Measurements from ENCODE around the gene DOCK3.
"Not testable (repeated sequence)": the region's sequence is repeated elsewhere in the genome, so short reads cannot be mapped to it uniquely, and the experiment has no call there.

The DOCK3 gene

GRCh38 chr3:51375571-51375970 lies 700.8 kb downstream of the DOCK3 start:
- no peak for DNase-seq

DNA sequence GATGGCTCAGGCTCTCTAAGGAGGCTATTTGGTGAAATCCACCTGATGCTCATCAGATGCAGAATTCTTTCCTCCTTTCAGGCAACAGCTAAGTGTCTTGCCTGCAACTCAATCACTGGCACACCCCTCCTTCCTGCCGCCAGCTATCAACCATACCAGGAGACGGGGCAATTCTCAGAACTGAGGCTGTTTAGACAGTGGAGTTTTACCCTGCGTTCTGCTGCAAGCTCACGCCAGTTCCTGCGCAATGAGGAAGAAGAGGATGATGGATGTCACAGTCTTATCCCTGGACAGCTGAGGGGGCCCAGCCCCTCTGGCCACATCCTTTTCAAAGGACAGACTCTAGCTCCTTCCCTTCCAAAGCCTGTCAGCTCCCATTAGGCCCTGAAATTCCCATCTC lies 703.3 kb downstream of the DOCK3 start:
- no peak for DNase-seq

GRCh38 chr3:51378726-51379125 lies 704.0 kb downstream of the DOCK3 start:
- DNase-seq = no peak

DNA sequence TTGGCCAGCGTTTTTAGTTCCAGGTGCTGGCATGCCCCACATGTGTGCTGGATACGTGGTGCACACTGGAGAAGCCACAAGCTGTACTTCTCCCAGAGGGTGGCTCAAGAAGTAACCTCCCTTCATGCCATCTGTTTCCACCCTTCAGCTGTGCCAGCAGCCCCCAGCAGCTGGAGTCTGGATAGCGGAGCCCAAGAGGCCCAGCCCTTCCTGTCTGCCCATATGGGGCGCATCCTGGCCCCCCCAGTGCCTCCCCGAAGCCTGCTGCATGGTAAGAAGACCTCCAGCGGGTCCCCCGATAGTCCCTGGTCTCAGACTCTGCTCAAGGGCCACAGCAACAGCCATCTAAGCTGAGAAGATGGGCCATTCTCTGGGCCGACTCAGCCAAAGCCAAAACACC lies 704.6 kb downstream of the DOCK3 start:
- DNase-seq = no peak

DNA sequence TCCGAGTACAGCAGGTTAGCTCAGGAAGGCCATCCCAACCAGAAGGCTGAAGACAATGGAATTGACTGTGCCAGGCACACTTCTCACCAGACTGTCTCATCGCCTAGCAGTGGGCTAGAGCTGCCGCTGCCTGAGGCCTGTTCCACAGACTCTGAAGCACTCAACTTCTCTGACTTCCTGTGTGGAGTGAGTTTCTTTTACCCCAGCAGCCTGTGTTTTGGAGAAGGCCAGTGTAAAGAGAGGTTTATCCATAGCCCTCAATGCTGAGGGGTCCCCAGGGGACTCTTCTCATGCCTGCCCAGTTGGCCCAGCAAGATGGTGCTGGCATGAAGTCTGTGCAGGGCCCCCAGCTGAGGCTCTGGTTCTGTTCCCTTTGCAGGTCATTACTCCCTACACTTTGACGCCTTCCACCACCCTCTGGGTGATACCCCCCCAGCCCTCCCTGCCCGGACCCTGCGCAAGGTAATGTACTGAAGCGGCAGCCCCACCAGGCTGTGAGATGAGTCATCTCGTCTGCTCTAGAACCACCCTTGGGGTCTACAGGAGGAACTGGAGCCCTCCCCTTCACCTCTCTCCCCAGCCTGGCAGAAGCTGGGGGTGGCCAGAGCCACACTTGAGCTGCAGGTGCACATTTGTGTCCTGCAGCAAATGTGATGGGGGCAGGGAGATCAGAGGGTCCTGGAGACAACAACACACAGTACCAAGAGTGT lies 705.2 kb downstream of the DOCK3 start:
- DNase-seq = no peak

- DNase-seq = no peak
These were observed 706.0 kb downstream of the DOCK3 start for GRCh38 chr3:51380601-51381332.

- DNase-seq = no peak
These were observed 706.6 kb downstream of the DOCK3 start for GRCh38 chr3:51381333-51381705.

DNA sequence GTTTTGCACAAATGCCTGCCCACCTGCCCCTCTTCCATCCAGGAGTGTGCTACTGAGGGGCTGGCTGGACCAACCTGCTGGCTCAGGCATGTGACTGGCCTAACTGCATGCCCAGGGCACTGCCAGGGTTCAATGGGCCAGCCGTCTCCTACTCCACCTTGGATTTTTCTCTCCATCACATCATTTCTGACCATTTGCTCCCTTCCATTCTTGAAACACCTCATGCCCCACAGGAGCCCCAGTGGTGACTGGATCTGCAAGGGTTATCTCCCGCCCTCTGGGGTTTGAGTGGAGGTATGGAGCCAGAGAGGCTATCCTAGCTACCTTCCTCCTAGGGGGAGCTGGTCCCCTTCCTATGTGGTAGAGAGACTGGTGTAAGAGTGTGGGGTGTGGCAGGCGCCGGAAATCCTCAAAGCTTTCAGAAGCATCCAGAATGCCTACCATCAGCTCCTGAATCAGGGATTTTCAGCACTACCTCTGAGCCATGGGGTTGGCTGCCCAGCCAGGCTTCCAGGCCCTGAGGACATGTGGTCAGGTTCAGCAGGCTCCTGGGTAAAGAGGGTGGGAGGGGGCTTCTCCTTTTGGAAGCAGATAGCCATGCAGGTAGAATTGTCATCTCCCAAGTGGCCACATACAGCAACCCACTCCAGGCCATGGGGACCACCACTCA lies 707.5 kb downstream of the DOCK3 start:
- no peak for DNase-seq

DNA sequence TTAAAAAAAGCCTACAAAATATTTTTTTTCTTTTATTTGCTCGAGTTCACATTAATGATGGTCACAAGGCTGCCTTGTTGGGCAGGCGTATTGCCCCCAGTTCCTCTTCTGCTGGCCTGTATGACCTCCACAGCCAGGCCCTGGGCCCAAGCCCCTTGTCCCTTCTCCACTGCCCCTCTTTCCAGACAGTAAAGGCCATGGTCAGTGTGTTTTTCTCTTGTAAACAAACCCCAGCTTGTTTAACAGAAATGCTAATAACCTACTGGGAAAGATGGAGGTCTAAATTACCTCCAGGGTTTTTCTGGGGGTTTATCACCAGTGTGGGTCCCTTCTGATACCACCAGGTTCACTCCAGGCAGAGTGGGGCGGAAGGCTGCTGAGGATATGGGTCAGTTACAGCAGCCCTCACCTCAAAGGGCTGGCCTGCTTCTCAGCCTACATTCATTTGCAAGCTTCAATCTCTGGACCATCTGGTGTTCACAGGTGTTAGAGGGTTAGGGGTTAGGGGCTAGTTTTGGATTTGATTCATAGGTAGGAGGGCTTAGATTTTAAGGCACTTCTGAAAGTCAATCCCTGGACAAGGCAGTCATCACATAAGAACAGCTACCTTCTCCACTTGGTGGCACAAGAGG lies 708.3 kb downstream of the DOCK3 start:
- DNase-seq = no peak

DNA sequence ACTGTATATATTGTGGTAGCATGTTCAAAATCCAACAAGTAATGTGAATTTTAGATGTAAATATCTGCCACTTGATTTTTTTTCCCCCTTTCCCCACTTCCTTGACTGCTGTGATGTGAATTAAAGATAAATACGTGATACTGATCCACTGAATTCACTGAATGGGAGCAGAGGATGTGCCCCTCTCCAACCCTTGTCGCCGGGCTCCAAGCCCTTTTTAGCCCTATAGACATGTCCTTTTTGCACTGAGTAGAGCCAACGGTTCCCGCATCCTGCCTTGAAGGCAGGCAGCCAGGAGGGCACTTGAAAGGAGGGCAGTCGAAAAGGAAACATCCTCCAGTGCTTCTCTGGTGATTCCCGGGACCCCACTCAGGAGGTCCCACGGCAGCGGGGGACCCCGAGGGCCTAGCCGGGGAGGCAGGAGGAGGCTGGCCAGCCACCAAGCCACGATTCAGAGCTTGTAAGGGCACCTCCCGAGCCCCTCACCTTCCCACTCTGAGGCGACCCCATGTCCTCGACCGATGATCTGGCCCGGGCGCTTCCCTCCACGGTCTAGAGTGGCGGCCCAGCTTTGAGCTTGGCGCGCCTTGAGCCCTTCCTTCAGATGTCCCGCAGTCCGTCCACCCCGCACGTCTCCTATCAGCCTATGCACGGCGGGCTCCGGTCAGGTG lies 709.5 kb downstream of the DOCK3 start:
- no peak for DNase-seq

DNA sequence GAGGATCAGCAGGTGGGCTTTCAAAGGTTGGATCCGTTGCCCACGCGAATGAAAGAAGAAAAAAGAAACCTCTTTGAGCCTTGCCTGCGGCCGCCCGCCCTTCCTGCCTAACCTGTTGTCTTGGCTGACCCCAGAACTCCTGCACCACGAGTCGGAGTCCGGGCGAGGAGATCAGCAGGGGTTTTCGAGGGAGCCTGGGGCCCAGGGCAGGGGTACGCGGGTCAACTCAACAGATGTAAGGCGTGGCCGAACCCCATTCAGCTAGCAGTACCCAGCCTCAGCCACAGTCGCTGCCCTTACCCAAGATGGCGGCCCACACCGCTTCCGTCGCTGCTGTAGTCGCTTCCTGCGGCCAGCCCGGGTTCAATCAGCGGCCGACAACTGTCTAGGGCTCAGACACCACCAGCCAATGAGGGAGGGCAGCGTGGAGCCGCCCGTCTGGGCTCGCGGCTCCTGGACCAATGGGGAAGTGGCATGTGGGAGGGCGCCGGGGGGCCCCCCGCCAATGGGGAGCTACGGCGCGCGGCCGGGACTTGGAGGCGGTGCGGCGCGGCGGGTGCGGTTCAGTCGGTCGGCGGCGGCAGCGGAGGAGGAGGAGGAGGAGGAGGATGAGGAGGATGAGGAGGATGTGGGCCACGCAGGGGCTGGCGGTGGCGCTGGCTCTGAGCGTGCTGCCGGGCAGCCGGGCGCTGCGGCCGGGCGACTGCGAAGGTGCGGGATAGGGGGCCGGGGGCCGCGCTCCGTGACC lies 710.2 kb downstream of the DOCK3 start, which contains the start of gene MANF:
Gene MANF (plus strand): TSS at position 566 of the 748 bp plus-strand sequence. CDS start 52 bp downstream, at position 618.
- DNase-seq = peak; percentile 98

GRCh38 chr3:51385621-51386091 lies 710.9 kb downstream of the DOCK3 start:
- no peak for DNase-seq

GRCh38 chr3:51386159-51386851 lies 711.6 kb downstream of the DOCK3 start:
- no peak for DNase-seq

DNA sequence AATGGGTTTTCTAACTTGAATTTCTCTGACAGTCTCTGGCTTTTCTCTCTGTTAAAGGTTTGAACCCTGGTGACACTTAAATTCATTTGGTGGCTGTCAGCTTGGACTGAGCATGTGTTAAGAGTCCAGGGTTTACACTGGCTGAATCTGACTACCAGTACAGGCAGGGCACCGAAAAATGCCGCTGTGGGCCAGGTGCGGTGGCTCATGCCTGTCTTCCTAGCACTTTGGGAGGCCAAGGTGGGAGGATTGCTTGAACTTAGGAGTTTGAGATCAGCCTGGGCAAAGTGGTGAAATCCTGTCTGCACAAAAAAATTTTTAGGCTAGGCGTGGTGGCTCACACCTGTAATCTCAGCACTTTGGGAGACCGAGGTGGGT lies 712.1 kb downstream of the DOCK3 start:
- no peak for DNase-seq

DNA sequence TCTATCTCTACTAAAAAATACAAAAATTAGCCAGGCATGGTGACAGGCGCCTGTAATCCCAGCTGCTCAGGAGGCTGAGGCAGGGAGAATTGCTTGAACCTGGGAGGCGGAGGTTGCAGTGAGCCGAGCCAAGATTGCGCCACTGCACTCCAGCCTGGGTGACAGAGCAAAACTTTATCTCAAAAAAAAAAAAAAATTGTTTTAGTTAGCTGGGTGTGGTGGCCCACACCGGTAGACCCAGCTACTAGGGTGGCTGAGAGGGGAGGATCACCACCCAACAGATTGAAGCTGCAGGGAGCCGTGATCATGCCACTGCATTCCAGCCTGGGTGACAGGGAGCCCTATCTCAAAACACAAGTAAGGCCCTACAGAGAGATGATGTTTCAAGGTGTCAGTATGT lies 712.6 kb downstream of the DOCK3 start:
- DNase-seq = not testable (repeated sequence)

DNA sequence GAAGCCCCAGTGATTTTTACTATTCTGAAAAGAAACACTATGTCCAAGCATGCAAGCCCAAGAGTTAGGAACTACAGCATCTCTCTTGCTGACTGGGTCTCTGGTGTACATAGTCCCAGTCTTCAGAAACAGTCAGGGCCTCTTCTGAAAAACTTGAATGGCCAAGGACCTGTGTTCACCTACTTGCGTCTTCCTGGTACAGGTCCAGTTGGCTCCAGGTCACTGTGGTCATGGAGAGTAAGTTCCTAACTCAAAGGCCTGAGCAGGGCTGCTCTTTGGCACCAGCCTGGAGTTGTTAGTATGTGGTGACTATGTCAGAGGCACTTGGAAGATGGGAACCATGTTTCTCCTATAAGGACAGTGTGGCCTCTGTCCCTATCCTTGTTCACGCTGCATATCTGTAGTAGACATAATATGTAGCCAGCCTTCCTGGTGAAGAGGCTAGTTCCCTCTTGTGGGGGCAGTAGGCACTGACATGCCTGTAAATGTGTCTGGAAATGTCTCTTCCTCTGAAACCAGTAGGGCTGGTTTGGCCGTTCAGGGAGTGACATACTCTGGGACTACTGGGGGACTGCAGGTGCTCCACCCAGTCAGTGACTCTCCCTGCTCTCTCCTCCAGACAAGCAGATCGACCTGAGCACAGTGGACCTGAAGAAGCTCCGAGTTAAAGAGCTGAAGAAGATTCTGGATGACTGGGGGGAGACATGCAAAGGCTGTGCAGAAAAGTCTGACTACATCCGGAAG lies 713.7 kb downstream of the DOCK3 start:
- no peak for DNase-seq

DNA sequence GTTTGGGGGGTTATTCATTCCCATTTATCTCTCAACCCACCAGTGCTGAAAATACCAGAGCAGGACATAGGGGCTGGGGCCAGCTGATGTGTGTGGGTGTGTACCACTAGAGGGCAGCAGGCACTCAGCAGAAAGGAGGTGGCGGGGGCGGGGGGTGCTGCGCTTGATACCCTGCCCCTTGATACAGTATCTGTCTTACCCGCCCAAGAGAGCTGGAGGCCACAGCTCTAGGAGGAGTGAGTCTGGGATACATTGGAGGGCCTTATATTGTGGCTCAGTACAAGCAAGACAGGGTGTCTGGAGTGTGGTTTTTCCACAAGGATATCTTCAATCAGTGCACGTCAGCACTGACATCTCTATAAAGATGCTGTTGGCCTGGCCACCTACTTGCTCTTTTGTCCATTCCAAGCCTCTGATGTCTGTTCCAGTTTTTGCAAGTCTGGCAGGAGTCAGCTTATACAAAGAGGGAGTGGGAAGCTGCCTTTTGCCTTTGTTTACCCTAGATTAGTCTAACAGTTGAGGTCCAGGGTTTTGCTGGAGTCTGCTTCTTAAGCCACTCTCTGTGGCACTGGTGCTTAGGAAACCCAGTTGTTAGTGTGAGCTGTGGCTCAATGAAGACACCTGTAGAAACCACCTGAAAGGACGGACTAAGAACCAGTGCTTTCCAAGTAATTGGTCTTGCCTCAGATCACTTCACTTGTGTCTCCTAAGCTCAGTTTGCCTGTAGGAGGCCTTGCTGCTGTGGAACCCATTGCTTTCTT lies 714.9 kb downstream of the DOCK3 start:
- DNase-seq = peak; percentile 47

DNA sequence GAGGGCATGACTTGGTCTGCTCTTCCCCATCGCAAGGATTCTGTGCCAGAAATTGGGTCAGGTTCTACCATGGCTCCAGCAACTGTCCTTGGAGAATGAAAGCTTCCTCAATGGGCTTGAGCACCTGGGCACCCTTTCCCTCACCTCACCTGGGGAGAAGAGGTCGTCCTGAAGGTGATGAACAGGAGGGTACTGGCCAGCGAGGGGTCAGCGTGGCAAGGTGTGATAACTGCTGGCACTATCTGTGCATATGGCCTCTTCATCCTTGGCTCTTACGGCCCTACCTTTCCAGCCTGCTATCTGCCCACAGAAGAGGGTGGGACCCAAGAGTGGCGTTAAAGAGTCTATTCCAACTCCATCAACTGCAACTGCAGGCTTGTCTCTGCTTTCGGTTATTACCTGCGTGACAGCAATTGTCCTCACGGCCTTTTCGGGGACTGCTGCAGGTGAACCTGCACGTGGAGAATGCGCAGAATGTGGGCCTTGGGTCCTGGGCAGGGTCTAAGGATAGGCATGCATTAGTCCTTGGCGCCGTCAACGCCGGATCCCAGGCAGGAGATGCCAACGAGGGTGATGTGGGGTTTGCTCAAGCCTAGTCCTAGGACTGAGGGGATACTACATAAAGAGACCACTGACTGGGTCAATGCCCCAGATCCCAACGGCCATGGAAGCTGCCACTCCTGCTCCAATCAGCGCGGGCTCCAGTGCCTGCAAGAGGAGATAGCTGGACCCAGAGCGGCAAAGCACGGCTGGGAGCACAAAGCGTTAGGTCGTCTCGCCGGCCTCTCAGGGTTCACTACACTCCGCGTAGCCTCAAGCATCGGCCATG lies 715.7 kb downstream of the DOCK3 start:
- no peak for DNase-seq

- peak; percentile 97 for DNase-seq
These were observed 716.4 kb downstream of the DOCK3 start, which contains the start of gene RBM15B for GRCh38 chr3:51391075-51391565. RBM15B (plus strand) TSS chr3:51391285; CDS start chr3:51391400, 115 bp downstream.

Measured in fibroblast of skin of right biceps (primary cell).